ENCODE results near the gene MCC. TPM values are rescaled to one million over a fixed set of nuclear protein-coding genes. Genes with fewer than 3 reads are reported as not detected.

Gene MCC
- total RNA-seq, 2 experiments from 2014 or later: 0.25 TPM; not detected in 1

GRCh38 chr5:113205807-113206206, 282.4 kb downstream of the MCC start:
- H2AFZ ChIP-seq (ENCODE audit: low read length): no peak overlapping the region
- H3K9me2 ChIP-seq (ENCODE audit: insufficient read depth, low read length): no peaks in the 10 kb centered on the region
- no peak overlapping the region for H3K4me3 ChIP-seq (ENCODE audit: low read depth, low read length, poor library complexity, severe bottlenecking)
- ChIA-PET CTCF (ENCODE audit: unreplicated experiment) (no interaction called here), POLR2A (no interaction called here)
- DNase-seq (ENCODE audit: low spot score): no peak
- intact Hi-C loops (cut with micrococcal nuclease; ENCODE audit: unreplicated experiment): no loop called here
- no peak overlapping the region for H3K27ac ChIP-seq (ENCODE audit: low read depth, low read length, poor library complexity, severe bottlenecking)
- TF ChIP-seq, protein P1, sequence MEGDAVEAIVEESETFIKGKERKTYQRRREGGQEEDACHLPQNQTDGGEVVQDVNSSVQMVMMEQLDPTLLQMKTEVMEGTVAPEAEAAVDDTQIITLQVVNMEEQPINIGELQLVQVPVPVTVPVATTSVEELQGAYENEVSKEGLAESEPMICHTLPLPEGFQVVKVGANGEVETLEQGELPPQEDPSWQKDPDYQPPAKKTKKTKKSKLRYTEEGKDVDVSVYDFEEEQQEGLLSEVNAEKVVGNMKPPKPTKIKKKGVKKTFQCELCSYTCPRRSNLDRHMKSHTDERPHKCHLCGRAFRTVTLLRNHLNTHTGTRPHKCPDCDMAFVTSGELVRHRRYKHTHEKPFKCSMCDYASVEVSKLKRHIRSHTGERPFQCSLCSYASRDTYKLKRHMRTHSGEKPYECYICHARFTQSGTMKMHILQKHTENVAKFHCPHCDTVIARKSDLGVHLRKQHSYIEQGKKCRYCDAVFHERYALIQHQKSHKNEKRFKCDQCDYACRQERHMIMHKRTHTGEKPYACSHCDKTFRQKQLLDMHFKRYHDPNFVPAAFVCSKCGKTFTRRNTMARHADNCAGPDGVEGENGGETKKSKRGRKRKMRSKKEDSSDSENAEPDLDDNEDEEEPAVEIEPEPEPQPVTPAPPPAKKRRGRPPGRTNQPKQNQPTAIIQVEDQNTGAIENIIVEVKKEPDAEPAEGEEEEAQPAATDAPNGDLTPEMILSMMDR (conservative IDR thresholded peaks at IDR 0.05; ENCODE audit: low read length): no peak
- TF ChIP-seq EZH2phosphoT487 (IDR thresholded peaks at IDR 0.05; ENCODE audit: borderline replicate concordance, low read depth, low read length): no peak
- H4K20me1 ChIP-seq (ENCODE audit: insufficient read depth, low read length): no peaks in the 10 kb centered on the region
- no peak overlapping the region for H3K4me2 ChIP-seq (ENCODE audit: low read length)
- no TSS peak for BruUV-seq (replicated peaks)
- H3K36me3 ChIP-seq (ENCODE audit: insufficient read depth, low read length): no peaks in the 10 kb centered on the region
- H3K79me2 ChIP-seq (ENCODE audit: insufficient read depth, low read depth, low read length): no peaks in the 10 kb centered on the region
- H3K9me3 ChIP-seq (ENCODE audit: low read length): no peaks in the 10 kb centered on the region
- H3K4me1 ChIP-seq (ENCODE audit: insufficient read depth, low read length, poor library complexity, severe bottlenecking): no peaks in the 10 kb centered on the region

- ChIA-PET CTCF (ENCODE audit: unreplicated experiment) (no interaction called here), POLR2A (interaction anchor here (0.6 kb wide), 1 partner anchor 177 kb away, joined by 3 read pairs; no protein-coding TSS in a partner anchor)
- no peak for TF ChIP-seq EZH2phosphoT487 (IDR thresholded peaks at IDR 0.05; ENCODE audit: borderline replicate concordance, low read depth, low read length)
- TF ChIP-seq, protein P1 (conservative IDR thresholded peaks at IDR 0.05; ENCODE audit: low read length): no peak
- Histone ChIP-seq H3K36me3 (ENCODE audit: insufficient read depth, low read length) (no peaks in the 10 kb centered on the region), H3K4me1 (ENCODE audit: insufficient read depth, low read length, poor library complexity, severe bottlenecking) (no peaks in the 10 kb centered on the region), H3K79me2 (ENCODE audit: insufficient read depth, low read depth, low read length) (no peaks in the 10 kb centered on the region), H3K27ac (ENCODE audit: low read depth, low read length, poor library complexity, severe bottlenecking) (no peak overlapping the region), H3K4me2 (ENCODE audit: low read length) (no peak overlapping the region), H3K9me2 (ENCODE audit: insufficient read depth, low read length) (no peaks in the 10 kb centered on the region), H4K20me1 (ENCODE audit: insufficient read depth, low read length) (no peaks in the 10 kb centered on the region), H2AFZ (ENCODE audit: low read length) (no peak overlapping the region), H3K9me3 (ENCODE audit: low read length) (no peaks in the 10 kb centered on the region), H3K4me3 (ENCODE audit: low read depth, low read length, poor library complexity, severe bottlenecking) (no peak overlapping the region)
- intact Hi-C loops (cut with micrococcal nuclease; ENCODE audit: unreplicated experiment): no loop called here
- no TSS peak for BruUV-seq (replicated peaks)
- DNase-seq (ENCODE audit: low spot score): no peak
Measured at GRCh38 chr5:113205323-113205722, 282.9 kb downstream of the MCC start.

GRCh38 chr5:113204525-113205161, 283.6 kb downstream of the MCC start:
- H3K4me1 ChIP-seq (ENCODE audit: insufficient read depth, low read length, poor library complexity, severe bottlenecking): no peaks in the 10 kb centered on the region
- no peaks in the 10 kb centered on the region for H4K20me1 ChIP-seq (ENCODE audit: insufficient read depth, low read length)
- no peak overlapping the region for H3K4me3 ChIP-seq (ENCODE audit: low read depth, low read length, poor library complexity, severe bottlenecking)
- POLR2A ChIA-PET: interaction anchor here (0.6 kb wide), 1 partner anchor 178 kb away, joined by 3 read pairs; no protein-coding TSS in a partner anchor
- intact Hi-C loops (cut with micrococcal nuclease; ENCODE audit: unreplicated experiment): no loop called here
- H3K79me2 ChIP-seq (ENCODE audit: insufficient read depth, low read depth, low read length): no peaks in the 10 kb centered on the region
- CTCF ChIA-PET (ENCODE audit: unreplicated experiment): no interaction called here
- H3K27ac ChIP-seq (ENCODE audit: low read depth, low read length, poor library complexity, severe bottlenecking): no peak overlapping the region
- no peak for TF ChIP-seq EZH2phosphoT487 (IDR thresholded peaks at IDR 0.05; ENCODE audit: borderline replicate concordance, low read depth, low read length)
- TF ChIP-seq, protein P1 (conservative IDR thresholded peaks at IDR 0.05; ENCODE audit: low read length): no peak
- no peaks in the 10 kb centered on the region for H3K9me2 ChIP-seq (ENCODE audit: insufficient read depth, low read length)
- no peak overlapping the region for H3K4me2 ChIP-seq (ENCODE audit: low read length)
- H3K36me3 ChIP-seq (ENCODE audit: insufficient read depth, low read length): no peaks in the 10 kb centered on the region
- no peak overlapping the region for H2AFZ ChIP-seq (ENCODE audit: low read length)
- no TSS peak for BruUV-seq (replicated peaks)
- no peaks in the 10 kb centered on the region for H3K9me3 ChIP-seq (ENCODE audit: low read length)
- DNase-seq (ENCODE audit: low spot score): no peak
